Measurements from ENCODE around the gene AHNAK2.

DNA sequence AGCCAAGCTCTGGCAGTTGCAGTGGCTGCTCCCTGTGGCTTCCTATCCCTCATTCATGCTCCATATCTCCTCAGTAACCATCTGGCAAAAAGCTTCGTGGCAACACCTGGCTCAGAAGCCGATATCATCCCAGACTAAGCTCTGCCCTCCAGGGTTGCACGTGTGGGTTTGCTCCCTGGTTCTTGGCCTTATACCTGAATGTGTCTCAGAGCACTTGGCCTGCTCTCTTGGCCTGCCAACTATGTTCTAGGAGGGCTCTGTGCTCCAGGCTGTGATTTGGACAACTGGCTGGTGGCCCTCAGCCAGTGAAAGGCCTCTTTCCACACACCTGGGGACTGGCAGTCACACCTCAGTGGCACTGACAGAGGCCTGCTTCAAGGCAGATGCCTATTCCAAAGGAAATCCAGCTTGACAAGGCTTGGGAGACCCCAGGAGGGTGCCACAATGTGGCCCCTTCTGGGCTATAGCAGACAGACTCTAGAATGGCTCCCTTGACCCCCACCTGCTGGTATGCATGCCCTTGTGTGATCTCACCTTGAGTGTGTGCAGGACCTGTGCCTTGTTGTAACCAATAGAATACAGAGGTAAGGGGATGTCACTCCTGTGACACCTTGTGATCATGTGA, 43.0 kb downstream of the AHNAK2 start:
- TF ChIP-seq CTCF (IDR thresholded peaks at IDR 0.05): no peak
- TF ChIP-seq POLR2AphosphoS5 (IDR thresholded peaks at IDR 0.05): no peak
- no peak for TF ChIP-seq POLR2A (IDR thresholded peaks at IDR 0.05)

All from upper lobe of left lung (tissue), 4 donors.